ENCODE measurements around the gene R3HDML. TPM values are rescaled to one million over a fixed set of nuclear protein-coding genes. Genes with fewer than 3 reads are reported as not detected.

The R3HDML gene
- total RNA-seq: not detected in 2 replicates
- long read RNA-seq: 0 reads

GRCh38 chr20:44336725-44337380 lies at the start of gene R3HDML:
R3HDML (plus strand) TSS chr20:44337043; CDS start chr20:44337158, 115 bp downstream.
- Mint-ChIP-seq H3K27me3 (ENCODE audit: unreplicated experiment) (peaks cover 24% of the 10 kb centered on the region), H3K4me1 (ENCODE audit: unreplicated experiment) (no peaks in the 10 kb centered on the region), H3K9me3 (ENCODE audit: unreplicated experiment) (no peaks in the 10 kb centered on the region), H3K4me3 (ENCODE audit: unreplicated experiment) (no peak within 1 kb of the TSS), H3K27ac (ENCODE audit: unreplicated experiment) (no peak within 1 kb of the TSS), H3K36me3 (ENCODE audit: unreplicated experiment) (no peaks in the 10 kb centered on the region)
- no peak for TF ChIP-seq CTCF (IDR thresholded peaks at IDR 0.05)
- DNase-seq (ENCODE audit: extremely low spot score, unreplicated experiment): no peak

- Mint-ChIP-seq H3K27me3 (ENCODE audit: unreplicated experiment) (no peaks in the 10 kb centered on the region), H3K9me3 (ENCODE audit: unreplicated experiment) (no peaks in the 10 kb centered on the region), H3K36me3 (ENCODE audit: unreplicated experiment) (peaks cover 4% of the 10 kb centered on the region), H3K27ac (ENCODE audit: unreplicated experiment) (no peak overlapping the region), H3K4me1 (ENCODE audit: unreplicated experiment) (no peaks in the 10 kb centered on the region), H3K4me3 (ENCODE audit: unreplicated experiment) (no peak overlapping the region)
- no peak for TF ChIP-seq CTCF (IDR thresholded peaks at IDR 0.05)
- DNase-seq (ENCODE audit: extremely low spot score, unreplicated experiment): no peak
These were observed 49.4 kb upstream of the R3HDML start for GRCh38 chr20:44287272-44288097.

GRCh38 chr20:44288252-44288651 lies 48.6 kb upstream of the R3HDML start:
- no peak for TF ChIP-seq CTCF (IDR thresholded peaks at IDR 0.05)

GRCh38 chr20:44291754-44292153 lies 45.1 kb upstream of the R3HDML start:
- H3K4me1 Mint-ChIP-seq (ENCODE audit: unreplicated experiment): peaks cover 2% of the 10 kb centered on the region
- TF ChIP-seq CTCF (IDR thresholded peaks at IDR 0.05): no peak
- H3K27ac Mint-ChIP-seq (ENCODE audit: unreplicated experiment): no peak overlapping the region
- H3K27me3 Mint-ChIP-seq (ENCODE audit: unreplicated experiment): no peaks in the 10 kb centered on the region
- DNase-seq (ENCODE audit: extremely low spot score, unreplicated experiment): no peak
- peaks cover 4% of the 10 kb centered on the region for H3K36me3 Mint-ChIP-seq (ENCODE audit: unreplicated experiment)
- no peak overlapping the region for H3K4me3 Mint-ChIP-seq (ENCODE audit: unreplicated experiment)
- no peaks in the 10 kb centered on the region for H3K9me3 Mint-ChIP-seq (ENCODE audit: unreplicated experiment)

More at GRCh38 chr20:44288252-44288651, 48.6 kb upstream of the R3HDML start:
- no peak overlapping the region for H3K4me3 Mint-ChIP-seq (ENCODE audit: unreplicated experiment)
- H3K27ac Mint-ChIP-seq (ENCODE audit: unreplicated experiment): no peak overlapping the region
- H3K9me3 Mint-ChIP-seq (ENCODE audit: unreplicated experiment): no peaks in the 10 kb centered on the region
- H3K4me1 Mint-ChIP-seq (ENCODE audit: unreplicated experiment): no peaks in the 10 kb centered on the region
- H3K36me3 Mint-ChIP-seq (ENCODE audit: unreplicated experiment): peaks cover 4% of the 10 kb centered on the region
- H3K27me3 Mint-ChIP-seq (ENCODE audit: unreplicated experiment): no peaks in the 10 kb centered on the region
- no peak for DNase-seq (ENCODE audit: extremely low spot score, unreplicated experiment)

- no peak overlapping the region for H3K27ac Mint-ChIP-seq (ENCODE audit: unreplicated experiment)
- no peaks in the 10 kb centered on the region for H3K9me3 Mint-ChIP-seq (ENCODE audit: unreplicated experiment)
- H3K27me3 Mint-ChIP-seq (ENCODE audit: unreplicated experiment): no peaks in the 10 kb centered on the region
- peaks cover under 1% of the 10 kb centered on the region for H3K36me3 Mint-ChIP-seq (ENCODE audit: unreplicated experiment)
- no peak for DNase-seq (ENCODE audit: extremely low spot score, unreplicated experiment)
- no peak overlapping the region for H3K4me3 Mint-ChIP-seq (ENCODE audit: unreplicated experiment)
- TF ChIP-seq CTCF (IDR thresholded peaks at IDR 0.05): no peak
- peaks cover 2% of the 10 kb centered on the region for H3K4me1 Mint-ChIP-seq (ENCODE audit: unreplicated experiment)
These were observed 40.8 kb upstream of the R3HDML start for GRCh38 chr20:44296011-44296410.

Measured in osteocyte (in vitro differentiated cells).